HUDEP-2 (cell line): ENCODE results near the gene SLC22A9.

Source experiments
- DNase-seq, 76 experiments: peaks; one replicate each; lab custom pipeline; 2025; ENCODE audit not compliant: unreplicated experiment in 76 of 76; lab: John Stamatoyannopoulos, UW

SLC22A9 gene

DNA sequence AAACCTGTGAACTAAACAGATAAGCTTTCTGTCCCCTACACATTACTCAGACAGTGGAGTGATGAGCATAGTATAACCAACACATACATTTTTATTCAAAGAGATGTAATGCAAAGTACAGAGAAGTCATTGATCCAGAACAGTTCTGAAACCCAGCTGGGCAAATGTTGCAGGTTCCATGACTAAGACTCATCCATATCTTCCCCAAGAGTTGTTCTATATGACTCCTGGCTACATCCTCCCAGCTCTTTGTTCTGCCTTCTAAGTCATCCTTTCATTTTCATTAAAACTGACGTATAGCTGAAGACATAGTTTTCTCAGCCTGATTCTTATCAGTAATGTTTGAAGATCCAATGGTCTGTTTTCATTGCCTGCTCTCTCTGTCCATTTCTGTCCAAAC is 74.1 kb downstream of the SLC22A9 start:
- DNase-seq = no peak

DNA sequence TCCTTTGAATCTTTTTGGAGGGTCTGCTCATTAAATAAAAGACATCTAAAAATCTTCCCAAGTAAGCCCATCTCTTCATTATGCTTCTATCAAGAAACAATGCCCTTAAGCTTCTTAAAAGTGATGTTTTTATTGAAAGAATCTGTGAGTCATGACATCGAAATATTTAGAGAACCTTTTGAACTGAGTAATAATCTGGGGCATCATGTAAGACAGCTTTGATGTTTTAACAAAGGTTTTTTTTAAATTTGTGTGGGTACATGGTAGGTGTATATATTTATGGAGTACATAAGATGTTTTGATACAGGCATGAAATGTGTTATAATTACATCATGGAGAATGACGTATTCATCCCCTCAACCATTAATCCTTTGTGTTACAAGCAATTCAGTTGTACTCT is 74.6 kb downstream of the SLC22A9 start:
- DNase-seq = no peak

DNA sequence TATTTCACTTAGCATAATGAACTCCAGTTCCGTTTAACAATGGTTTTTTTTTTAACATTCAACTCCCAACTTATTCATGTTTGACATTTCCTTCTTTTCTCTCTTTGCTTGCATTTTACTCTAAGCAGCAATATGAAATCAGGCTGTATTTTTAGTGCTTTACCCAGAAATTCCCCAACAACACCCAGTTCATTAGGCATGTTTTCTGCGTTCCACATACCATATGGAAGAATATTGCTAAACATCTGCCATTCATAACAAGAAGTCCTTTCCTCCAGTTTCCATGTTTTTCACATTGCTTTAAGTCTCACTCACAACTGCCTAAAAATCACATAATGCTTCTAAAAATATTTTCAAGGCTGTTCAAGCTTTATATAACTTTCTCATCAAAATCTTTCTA is 75.5 kb downstream of the SLC22A9 start:
- DNase-seq = no peak

DNA sequence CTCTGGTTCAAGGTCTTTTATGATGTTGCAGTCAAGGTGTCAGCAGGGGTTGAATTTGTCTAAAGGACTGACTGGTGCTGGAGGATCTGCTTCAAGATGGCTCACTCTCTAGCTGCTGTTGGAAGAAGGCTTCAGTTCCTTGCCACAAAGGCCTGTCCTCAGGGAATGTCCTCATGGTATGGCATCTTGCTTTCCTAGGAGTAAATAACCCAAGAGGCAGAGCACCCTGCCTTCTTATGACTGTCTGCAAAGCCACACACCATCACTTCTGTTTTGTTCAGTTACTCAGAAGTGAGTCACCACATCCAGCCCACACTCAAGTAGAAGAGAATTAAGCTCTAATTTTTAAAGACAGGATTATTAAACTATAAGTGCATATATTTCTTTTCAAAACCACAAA is 76.1 kb downstream of the SLC22A9 start:
- DNase-seq = no peak

DNA sequence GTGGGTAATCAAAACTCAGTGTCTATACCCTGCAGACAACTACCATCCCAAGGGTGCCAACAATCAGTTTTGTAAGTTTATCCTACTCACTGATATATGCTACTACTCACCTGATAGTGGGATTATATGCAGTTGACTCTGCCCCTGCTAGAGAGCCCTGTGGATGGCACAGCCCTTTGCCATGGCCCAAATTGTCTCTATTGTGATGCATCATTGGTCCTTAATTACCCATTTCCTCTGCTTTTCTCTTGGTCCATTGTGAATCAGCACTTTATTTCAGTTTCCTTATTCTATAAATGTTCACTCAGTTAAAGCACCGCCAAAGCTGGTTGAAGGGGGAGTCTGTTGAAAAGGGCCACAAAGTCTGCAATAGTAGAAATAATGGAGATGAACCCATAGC is 79.1 kb downstream of the SLC22A9 start:
- no peak for DNase-seq

DNA sequence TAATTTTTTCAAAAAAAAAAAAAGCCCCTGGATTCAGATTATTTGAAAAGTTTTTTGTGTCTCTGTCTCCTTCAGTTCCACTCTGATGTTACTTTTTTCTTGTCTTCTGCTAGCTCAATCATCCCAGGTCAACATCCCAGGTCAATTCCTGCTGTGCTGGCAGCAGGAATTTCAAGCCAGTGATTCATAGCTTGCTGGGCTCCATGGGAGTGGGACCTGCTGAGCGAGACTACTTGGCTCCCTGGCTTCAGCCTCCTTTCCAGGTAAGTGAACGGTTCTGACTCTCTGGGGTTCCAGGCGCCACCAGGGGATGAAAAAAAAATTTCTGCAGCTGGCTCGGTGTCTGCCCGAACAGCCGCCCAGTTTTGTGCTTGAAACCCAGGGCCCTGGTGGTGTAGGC is 90.0 kb downstream of the SLC22A9 start:
- no peak for DNase-seq
